ENCODE data around the gene PEX16.

The PEX16 gene

GRCh38 chr11:45895553-45896259, 22.0 kb downstream of the PEX16 start:
- no peak for DNase-seq

DNA sequence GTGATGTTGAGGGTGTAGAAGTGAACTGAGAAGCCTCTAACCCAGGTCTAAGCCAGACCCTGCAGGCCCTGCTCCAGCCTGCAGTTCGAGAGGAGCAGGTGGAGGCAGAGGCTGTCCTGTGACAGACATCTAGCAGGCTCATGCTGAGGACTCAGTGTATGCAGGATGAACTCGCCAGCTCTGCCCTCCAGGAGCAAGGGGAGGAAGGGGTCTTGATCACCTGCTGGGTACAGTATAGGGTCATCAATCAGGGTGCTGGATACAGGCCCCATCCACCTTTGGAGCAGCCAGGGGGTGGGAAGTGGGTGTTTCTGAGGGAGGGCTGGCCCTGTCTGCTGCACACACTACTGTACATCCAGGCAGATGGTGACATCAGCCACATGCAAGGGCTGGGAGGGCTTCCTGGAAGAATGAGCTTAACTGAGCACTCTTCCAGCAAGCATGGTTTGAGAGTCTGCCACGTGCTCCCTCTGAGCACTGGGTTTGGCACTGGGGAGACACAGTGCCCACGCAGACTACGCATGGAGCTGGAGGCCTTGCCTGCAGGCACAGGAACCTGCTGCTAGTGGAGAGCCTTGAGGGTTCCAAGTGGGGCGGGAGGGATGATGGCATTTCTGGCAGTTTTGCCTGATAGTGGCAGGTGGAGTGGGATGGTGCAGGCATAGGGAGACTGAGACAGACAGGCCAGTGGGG, 23.0 kb downstream of the PEX16 start:
- DNase-seq = no peak

GRCh38 chr11:45892856-45893255, 24.8 kb downstream of the PEX16 start:
- no peak for DNase-seq

DNA sequence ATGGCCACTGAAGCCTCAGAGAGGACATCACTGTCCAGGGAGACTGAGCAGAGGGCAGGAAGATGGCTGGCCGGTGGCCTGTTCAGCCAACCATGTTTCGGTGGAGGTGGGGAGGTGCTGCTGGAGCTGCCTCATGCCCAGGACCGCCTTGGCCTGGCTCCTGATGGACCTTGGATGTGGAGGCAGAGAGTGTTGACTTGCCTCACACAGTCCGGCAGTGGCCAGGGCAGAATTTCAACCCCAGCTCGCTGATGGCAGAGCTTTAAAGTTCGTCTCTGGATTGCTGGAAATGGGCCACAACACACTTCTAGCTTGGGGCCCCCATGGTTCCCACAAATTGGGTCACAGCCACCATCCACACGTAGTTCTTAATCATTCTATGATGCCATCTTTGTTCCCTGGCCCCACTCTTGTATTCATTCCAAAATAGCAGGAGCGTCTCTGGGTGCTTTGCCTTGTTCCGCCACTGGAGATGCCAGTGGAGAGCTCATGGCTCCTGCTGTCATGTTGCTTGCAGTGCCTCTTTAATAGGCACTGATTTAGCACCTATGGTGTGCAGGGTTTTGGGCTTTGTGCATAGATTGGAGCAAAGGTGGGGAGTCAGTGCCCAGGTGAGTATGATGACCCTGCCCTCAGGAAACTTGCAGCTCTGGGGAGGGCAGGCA, 26.7 kb downstream of the PEX16 start:
- DNase-seq = no peak

DNA sequence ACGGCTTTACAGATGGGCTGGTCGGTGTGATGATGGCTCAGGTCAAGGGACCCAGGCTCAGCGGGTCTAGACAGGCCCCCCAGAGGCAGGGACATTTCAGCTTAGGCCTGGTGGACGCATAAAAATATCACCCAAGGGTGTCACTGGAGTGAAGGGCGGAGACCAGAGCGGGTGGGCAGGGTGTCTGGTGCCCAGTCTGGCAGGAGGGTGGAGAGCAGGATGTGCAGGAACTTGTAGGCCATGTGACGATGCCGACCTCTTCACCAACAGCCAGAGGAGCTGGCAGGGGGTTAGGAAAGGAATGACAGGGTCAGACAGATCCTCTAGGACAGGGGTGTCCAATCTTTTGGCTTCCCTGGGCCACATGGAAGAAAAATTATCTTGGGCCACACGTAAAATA, 27.7 kb downstream of the PEX16 start:
- DNase-seq = no peak

- no peak for DNase-seq
Observed at GRCh38 chr11:45889555-45889954, 28.1 kb downstream of the PEX16 start.

DNA sequence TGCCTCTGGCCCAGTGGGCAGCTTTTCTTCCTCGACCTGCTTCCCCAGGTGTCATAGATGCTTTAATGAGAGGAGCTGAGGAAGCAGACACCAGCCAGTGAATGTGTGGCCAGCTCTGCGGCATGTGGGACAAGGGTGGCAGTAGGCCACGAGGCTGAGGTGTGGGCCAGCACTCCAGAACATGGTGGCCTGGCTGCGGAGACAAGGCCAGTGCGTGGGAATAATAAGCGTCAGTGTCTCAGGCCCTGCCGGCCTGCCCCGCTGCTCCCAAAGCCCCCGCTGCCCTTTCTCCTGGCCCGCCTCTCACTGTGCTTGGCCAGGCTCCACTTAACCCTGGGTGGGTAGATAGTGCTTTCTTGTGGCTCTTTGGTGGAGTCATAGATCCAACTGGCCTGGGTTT, 30.1 kb downstream of the PEX16 start:
- DNase-seq = no peak

GRCh38 chr11:45886816-45887520, 30.7 kb downstream of the PEX16 start:
- DNase-seq = no peak

DNA sequence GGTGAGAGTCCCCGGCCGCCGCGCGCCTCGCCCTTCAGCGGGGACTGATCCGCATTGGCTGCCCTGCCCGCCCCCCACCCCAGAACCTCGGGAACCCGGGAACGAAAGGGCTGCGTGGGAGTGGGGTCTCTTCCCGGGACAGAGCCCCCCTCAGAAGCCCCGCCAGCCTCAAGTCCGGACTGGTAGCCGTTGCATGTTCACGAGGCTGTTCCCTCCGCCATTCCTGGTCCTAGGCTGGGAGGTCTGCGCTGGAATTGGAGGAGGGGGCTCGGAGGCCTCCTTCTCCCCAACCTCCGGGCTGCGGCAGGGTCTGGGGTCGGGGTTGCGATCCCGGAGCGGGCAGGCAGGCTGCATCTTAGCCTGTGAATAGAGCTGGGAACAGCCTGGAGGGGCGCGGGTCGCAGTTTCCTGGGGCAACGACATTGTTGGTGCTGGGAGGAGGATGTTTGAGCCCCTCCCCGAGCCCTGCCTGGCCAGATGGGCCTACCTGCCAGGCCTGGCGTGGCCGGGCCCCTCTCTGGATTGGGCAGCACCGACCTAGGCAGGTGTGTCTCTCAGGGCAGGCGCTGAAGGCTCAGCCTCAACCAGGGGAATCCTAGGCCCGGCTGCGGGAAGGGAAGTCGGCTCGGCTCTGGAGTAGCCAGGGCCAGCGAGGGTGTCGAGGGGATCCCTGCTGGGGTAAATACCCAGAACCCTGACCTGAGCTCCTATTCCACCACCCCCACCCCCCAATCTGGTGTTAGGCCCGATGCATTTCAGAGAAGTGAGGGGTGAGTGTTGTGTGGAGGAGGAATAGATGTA, 31.6 kb downstream of the PEX16 start:
- DNase-seq = no peak

DNA sequence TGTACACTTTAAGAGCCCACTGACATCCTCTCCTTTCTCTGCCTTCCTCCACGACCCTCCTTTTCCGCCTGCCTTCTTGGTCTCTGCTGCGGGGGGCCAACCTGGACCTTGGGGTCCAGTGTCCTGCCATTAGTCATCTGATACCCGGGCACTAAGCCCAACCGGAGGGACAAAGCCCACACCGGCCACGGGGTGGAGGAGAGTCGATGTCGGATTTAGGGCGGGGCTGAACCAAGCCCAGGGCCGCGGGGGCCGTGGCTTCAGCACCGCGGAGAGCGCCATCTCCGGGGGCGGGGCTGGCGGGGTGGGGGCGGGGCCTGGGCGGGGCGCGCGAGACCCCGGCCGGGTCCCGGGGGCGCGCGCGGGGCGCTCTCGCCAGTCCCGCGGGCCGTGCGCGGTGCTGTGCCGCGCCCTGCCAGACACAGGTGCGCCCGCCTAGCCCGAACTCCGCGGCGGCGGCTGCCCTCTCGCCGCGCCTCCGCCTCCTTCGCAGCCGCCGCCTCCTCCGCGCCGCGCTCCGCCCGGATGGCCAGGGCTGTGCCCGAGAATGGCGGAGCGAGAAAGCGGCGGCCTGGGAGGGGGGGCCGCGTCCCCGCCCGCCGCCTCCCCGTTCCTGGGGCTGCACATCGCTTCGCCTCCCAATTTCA, 32.3 kb downstream of the PEX16 start, which contains the start of gene MAPK8IP1:
Gene MAPK8IP1 (plus strand): TSS at position 378 of the 647 bp plus-strand sequence. CDS start 170 bp downstream, at position 548.
- no peak for DNase-seq

GRCh38 chr11:45884596-45885185, 33.0 kb downstream of the PEX16 start:
- DNase-seq = no peak

DNA sequence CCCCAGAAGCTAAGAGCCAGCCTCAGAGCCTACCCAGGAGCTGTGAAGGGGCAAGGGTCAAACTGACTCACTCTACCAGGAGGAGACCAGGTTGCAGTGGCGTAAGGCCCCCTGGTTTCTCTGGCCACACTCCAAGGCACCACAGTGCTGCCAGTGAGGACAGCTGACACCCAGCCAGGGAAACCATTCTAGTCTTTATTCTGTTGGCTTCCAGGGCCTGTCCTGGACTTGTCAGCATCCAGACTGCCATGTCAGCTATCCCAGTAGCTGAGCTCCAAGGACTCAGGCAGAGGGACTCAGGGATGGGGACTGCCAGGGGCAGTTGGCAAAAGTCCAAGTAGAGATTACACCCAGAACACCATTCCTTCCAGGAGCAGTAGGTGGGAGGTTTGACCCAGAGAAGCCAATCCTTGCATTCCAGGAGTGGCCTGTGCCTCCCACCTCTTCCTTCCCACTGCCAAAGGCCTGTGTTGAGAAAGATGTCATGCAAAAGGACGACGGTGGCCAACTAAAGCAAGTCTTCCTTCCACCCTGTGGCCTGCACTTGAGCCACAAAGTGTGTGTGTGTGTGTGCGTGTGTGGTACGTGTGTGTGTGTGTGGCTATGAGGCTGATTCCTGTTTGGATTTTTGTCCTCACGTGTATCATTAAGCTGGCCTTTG, 35.8 kb downstream of the PEX16 start:
- DNase-seq = no peak

- DNase-seq = no peak
Observed at GRCh38 chr11:45880772-45881570, 36.7 kb downstream of the PEX16 start.

GRCh38 chr11:45879803-45880686, 37.6 kb downstream of the PEX16 start:
- no peak for DNase-seq

- no peak for DNase-seq
Observed at GRCh38 chr11:45877845-45878244, 39.8 kb downstream of the PEX16 start.

DNA sequence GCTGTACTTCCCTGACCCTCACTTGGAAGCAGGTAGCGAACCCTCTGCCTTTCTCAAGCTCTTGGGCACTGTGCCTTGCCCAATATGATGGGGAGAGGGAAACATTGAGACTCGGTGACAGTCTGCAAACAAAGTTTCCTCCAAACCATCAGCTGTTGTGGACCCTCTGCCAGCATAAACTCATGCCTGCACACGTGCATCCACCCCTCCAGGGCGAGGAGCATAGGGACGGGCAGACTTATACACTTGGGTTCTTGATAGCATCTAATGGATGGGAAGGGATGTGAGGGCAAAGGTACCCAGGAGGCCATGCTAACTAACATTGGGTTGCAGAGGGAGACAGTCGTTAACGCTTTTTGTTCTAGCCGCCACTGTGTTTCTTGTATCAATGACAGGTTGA, 40.5 kb downstream of the PEX16 start:
- no peak for DNase-seq

GRCh38 chr11:45876401-45876800, 41.3 kb downstream of the PEX16 start:
- DNase-seq = no peak

DNA sequence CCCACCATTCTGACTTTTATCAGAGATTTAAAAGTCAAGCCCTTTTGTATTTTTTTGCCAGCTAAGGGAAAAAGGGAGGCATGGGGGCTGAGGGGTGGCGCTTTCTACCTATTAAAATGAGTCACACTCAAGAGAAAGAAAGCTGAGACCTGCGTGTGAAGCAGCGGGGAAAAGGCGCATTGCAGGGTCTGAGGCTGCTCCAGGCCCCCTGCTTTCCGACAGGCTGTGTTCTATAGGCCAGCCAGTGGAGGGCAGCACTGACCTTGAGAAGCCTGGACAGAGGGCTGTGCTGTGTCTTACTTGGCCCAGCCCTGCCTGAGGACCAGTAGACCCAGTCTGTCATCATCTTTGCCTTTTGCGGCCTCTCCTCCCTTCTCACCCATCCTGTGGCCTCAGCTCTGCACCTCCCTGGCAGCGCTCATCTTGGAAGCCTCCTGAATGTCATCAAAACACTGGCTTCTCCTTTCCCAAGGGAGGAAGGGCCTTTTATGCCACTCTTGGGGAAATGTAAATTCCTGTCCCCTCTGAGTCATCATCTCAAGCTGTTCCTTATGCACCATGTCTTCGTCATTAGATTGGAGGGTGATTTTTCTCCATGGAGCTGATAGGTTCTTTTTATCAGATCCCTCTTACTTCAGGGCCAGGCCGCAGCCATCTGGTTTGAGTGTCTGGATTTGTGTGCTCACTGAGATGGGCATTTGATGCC, 44.9 kb downstream of the PEX16 start:
- no peak for DNase-seq
